ENCODE results near the gene TTC16. TPM values are rescaled to one million over a fixed set of nuclear protein-coding genes. Genes with fewer than 3 reads are reported as not detected.

The TTC16 gene
- total RNA-seq, 1 donor from 2014 or later, result 0.41 TPM

GRCh38 chr9:127732444-127732843 lies 16.6 kb downstream of the TTC16 start:
- TF ChIP-seq CTCF (IDR thresholded peaks at IDR 0.05), result no peak
- DNase-seq, result no peak
- no peaks in the 10 kb centered on the region for H3K9me3 ChIP-seq
- no peak for ATAC-seq
- intact Hi-C loops (cut with DNase I), result loop anchor here (5.0 to 10.0 kb wide), 2 partner anchors 140 to 192 kb away; no protein-coding TSS in a partner anchor
- no peak overlapping the region for H3K27ac ChIP-seq
- H3K27me3 ChIP-seq, result no peaks in the 10 kb centered on the region
- no peak overlapping the region for H3K4me3 ChIP-seq
- peaks cover 20% of the 10 kb centered on the region for H3K36me3 ChIP-seq
- peaks cover 8% of the 10 kb centered on the region for H3K4me1 ChIP-seq

GRCh38 chr9:127733614-127734013 lies 17.7 kb downstream of the TTC16 start:
- intact Hi-C loops (cut with DNase I), result loop anchor here (5.0 to 10.0 kb wide), 2 partner anchors 141 to 191 kb away; no protein-coding TSS in a partner anchor
- ATAC-seq, result no peak
- peaks cover 8% of the 10 kb centered on the region for H3K4me1 ChIP-seq

GRCh38 chr9:127734247-127734746 lies 18.4 kb downstream of the TTC16 start:
- Histone ChIP-seq H3K27ac (peak overlapping the region; percentile 96), H3K36me3 (peaks cover 21% of the 10 kb centered on the region), H3K27me3 (no peaks in the 10 kb centered on the region), H3K4me3 (peak overlapping the region; percentile 82), H3K4me1 (peaks cover 8% of the 10 kb centered on the region), H3K9me3 (no peaks in the 10 kb centered on the region)
- intact Hi-C loops (cut with DNase I), result loop anchor here (5.0 to 10.0 kb wide), 2 partner anchors 142 to 191 kb away; no protein-coding TSS in a partner anchor
- no peak for TF ChIP-seq CTCF (IDR thresholded peaks at IDR 0.05)
- no peak for ATAC-seq
- DNase-seq, result peak; percentile 77

More at GRCh38 chr9:127733614-127734013, 17.7 kb downstream of the TTC16 start:
- no peak for DNase-seq
- TF ChIP-seq CTCF (IDR thresholded peaks at IDR 0.05), result no peak
- Histone ChIP-seq H3K36me3 (peaks cover 20% of the 10 kb centered on the region), H3K4me3 (no peak overlapping the region), H3K27ac (peak overlapping the region; percentile 96), H3K9me3 (no peaks in the 10 kb centered on the region), H3K27me3 (no peaks in the 10 kb centered on the region)

- peak within 1 kb of the TSS; percentile 82 for H3K4me3 ChIP-seq
- peak; percentile 90 for TF ChIP-seq CTCF (IDR thresholded peaks at IDR 0.05)
- peaks cover 9% of the 10 kb centered on the region for H3K4me1 ChIP-seq
- ATAC-seq, result peak; percentile 96
- H3K36me3 ChIP-seq, result peaks cover 28% of the 10 kb centered on the region
- peak within 1 kb of the TSS; percentile 96 for H3K27ac ChIP-seq
- DNase-seq, result peak; percentile 99
- intact Hi-C loops (cut with DNase I), result loop anchor here (5.0 to 10.0 kb wide), 2 partner anchors 143 to 190 kb away; no protein-coding TSS in a partner anchor
- H3K27me3 ChIP-seq, result no peaks in the 10 kb centered on the region
- no peaks in the 10 kb centered on the region for H3K9me3 ChIP-seq
These were observed 19.1 kb downstream of the TTC16 start, which contains the start of gene TOR2A for GRCh38 chr9:127734747-127735529. TSS of gene TOR2A (minus strand) at chr9:127735294. CDS start at chr9:127735270, 24 bp downstream.

GRCh38 chr9:127735530-127736185 lies 19.8 kb downstream of the TTC16 start:
- DNase-seq, result no peak
- intact Hi-C loops (cut with DNase I), result loop anchor here (10.0 kb wide), 1 partner anchor 189 kb away; no protein-coding TSS in a partner anchor
- Histone ChIP-seq H3K4me1 (peaks cover 14% of the 10 kb centered on the region), H3K4me3 (no peak overlapping the region), H3K27me3 (no peaks in the 10 kb centered on the region), H3K9me3 (no peaks in the 10 kb centered on the region), H3K36me3 (peaks cover 35% of the 10 kb centered on the region), H3K27ac (peak overlapping the region; percentile 96)
- TF ChIP-seq CTCF (IDR thresholded peaks at IDR 0.05), result no peak
- no peak for ATAC-seq
